Nephron progenitor cell (in vitro differentiated cells): ENCODE results near the gene PIK3R2.

Source experiments
- DNase-seq: peaks from one replicate; pipeline ENCODE4 v3.0.0; 2021
- H3K27ac Mint-ChIP-seq: 2 replicates; pipeline ENCODE4 v1.8.0; 2021; ENCODE audit warnings: mild to moderate bottlenecking, moderate library complexity, mixed read lengths
- H3K27me3 Mint-ChIP-seq: 2 replicates; pipeline ENCODE4 v1.8.0; 2021; ENCODE audit warnings: mild to moderate bottlenecking, low read depth, mixed read lengths; ENCODE audit not compliant: poor library complexity
- H3K36me3 Mint-ChIP-seq: 2 replicates; pipeline ENCODE4 v1.8.0; 2021; ENCODE audit warnings: low read depth, mixed read lengths
- H3K4me1 Mint-ChIP-seq: 2 replicates; pipeline ENCODE4 v1.8.0; 2021; ENCODE audit warnings: mixed read lengths
- H3K4me3 Mint-ChIP-seq: 2 replicates; pipeline ENCODE4 v1.8.0; 2021; ENCODE audit warnings: mild to moderate bottlenecking, moderate library complexity, mixed read lengths
- H3K9me3 Mint-ChIP-seq: 2 replicates; pipeline ENCODE4 v1.8.0; 2021; ENCODE audit warnings: mild to moderate bottlenecking, moderate library complexity, mixed read lengths
- CTCF ChIP-seq: fragments of 200-600 bp; sonication (generic); IDR thresholded peaks from 2 replicates; pipeline ENCODE4 v1.5.0; 2021; ENCODE audit warnings: antibody characterized with exemption

PIK3R2 gene

DNA sequence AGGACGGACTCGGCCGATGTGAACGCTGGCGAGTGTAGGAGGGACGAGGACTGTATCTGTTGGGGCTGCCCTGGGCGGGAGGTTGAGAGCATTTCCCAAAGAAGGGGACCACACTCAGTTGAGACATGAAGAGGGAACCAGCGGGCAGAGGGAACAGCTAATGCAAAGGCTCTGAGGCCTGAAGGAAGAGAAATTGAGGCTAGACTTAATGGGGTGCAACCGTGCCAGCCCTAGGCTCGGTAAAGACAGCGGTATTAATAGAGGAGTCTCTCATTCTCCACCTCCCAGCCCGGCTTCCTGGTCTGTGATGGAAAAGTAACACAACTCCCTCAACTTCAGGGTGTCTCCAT lies 41.2 kb downstream of the PIK3R2 start:
- Mint-ChIP-seq H3K27ac (no peak overlapping the region), H3K4me3 (peak overlapping the region; percentile 87), H3K27me3 (peaks cover 3% of the 10 kb centered on the region), H3K9me3 (no peaks in the 10 kb centered on the region), H3K4me1 (peaks cover 22% of the 10 kb centered on the region), H3K36me3 (peaks cover 13% of the 10 kb centered on the region)
- no peak for DNase-seq
- no peak for TF ChIP-seq CTCF

GRCh38 chr19:18194554-18195238 lies 41.7 kb downstream of the PIK3R2 start:
- no peaks in the 10 kb centered on the region for H3K27me3 Mint-ChIP-seq
- DNase-seq, result peak; percentile 58
- H3K4me1 Mint-ChIP-seq, result peaks cover 22% of the 10 kb centered on the region
- H3K9me3 Mint-ChIP-seq, result no peaks in the 10 kb centered on the region
- H3K4me3 Mint-ChIP-seq, result peak overlapping the region; percentile 87
- no peak overlapping the region for H3K27ac Mint-ChIP-seq
- peaks cover 17% of the 10 kb centered on the region for H3K36me3 Mint-ChIP-seq
- TF ChIP-seq CTCF, result no peak

GRCh38 chr19:18196511-18196845 lies 43.5 kb downstream of the PIK3R2 start:
- Mint-ChIP-seq H3K4me3 (no peak overlapping the region), H3K27me3 (peaks cover 3% of the 10 kb centered on the region), H3K36me3 (peaks cover 27% of the 10 kb centered on the region), H3K9me3 (no peaks in the 10 kb centered on the region), H3K27ac (no peak overlapping the region), H3K4me1 (peaks cover 24% of the 10 kb centered on the region)
- DNase-seq, result no peak
- TF ChIP-seq CTCF, result no peak

DNA sequence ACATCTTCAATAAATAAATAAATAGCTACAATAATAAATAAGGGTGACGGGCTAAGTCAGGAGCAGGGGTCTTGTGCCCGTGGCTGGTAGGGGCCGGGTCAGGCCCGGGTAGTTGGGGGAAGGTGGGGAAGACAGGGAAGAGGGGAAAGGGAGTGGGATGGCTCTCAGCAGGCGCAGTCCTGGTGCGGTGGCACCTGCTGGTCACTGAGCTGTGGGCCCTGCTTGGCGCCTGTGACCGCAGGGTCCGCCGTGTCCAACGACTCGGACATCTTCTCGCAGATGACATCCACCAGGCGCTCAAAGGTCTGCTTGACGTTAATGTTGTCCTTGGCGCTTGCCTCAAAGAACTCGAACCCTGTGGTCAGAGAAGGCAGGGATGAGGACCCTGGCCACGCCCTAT lies 44.3 kb downstream of the PIK3R2 start:
- TF ChIP-seq CTCF, result no peak
- Mint-ChIP-seq H3K27ac (no peak overlapping the region), H3K4me1 (peaks cover 25% of the 10 kb centered on the region), H3K4me3 (no peak overlapping the region), H3K9me3 (no peaks in the 10 kb centered on the region), H3K27me3 (peaks cover 11% of the 10 kb centered on the region), H3K36me3 (peaks cover 34% of the 10 kb centered on the region)
- no peak for DNase-seq

- H3K27me3 Mint-ChIP-seq, result peaks cover 15% of the 10 kb centered on the region
- no peaks in the 10 kb centered on the region for H3K9me3 Mint-ChIP-seq
- peak overlapping the region; percentile 90 for H3K27ac Mint-ChIP-seq
- peaks cover 37% of the 10 kb centered on the region for H3K36me3 Mint-ChIP-seq
- no peak for DNase-seq
- TF ChIP-seq CTCF, result no peak
- peaks cover 30% of the 10 kb centered on the region for H3K4me1 Mint-ChIP-seq
- H3K4me3 Mint-ChIP-seq, result no peak overlapping the region
Observed at GRCh38 chr19:18197941-18198340, 45.0 kb downstream of the PIK3R2 start.

GRCh38 chr19:18198374-18198773 lies 45.4 kb downstream of the PIK3R2 start:
- no peak for DNase-seq
- Mint-ChIP-seq H3K36me3 (peaks cover 37% of the 10 kb centered on the region), H3K27ac (peak overlapping the region; percentile 90), H3K4me3 (no peak overlapping the region), H3K9me3 (no peaks in the 10 kb centered on the region), H3K27me3 (peaks cover 19% of the 10 kb centered on the region), H3K4me1 (peaks cover 34% of the 10 kb centered on the region)
- no peak for TF ChIP-seq CTCF
